ENCODE results near the gene PAK1. TPM values are rescaled to one million over a fixed set of nuclear protein-coding genes. Genes with fewer than 3 reads are reported as not detected.

Gene PAK1
- 12.3 and 65.9 TPM in 2 replicates for total RNA-seq

GRCh38 chr11:77473801-77474683 lies at the start of gene PAK1:
Gene PAK1, minus strand, starts transcription at chr11:77474094. Its CDS starts 81,574 bp downstream, at chr11:77392520.

GRCh38 chr11:77301510-77301909 lies 172.4 kb downstream of the PAK1 start, which contains the start of gene GDPD4:
Gene GDPD4, minus strand, starts transcription at chr11:77301686. Its CDS starts 16,549 bp downstream, at chr11:77285137.

Other genes with a start within 250 kb of the PAK1 start
- 0.44 TPM in 1 of 2 replicates, not detected in the other for gene GDPD4, start 172.4 kb downstream of the PAK1 start, total RNA-seq
- 0.88 and 1.0 TPM in 2 replicates for gene AQP11, start 115.9 kb upstream of the PAK1 start, total RNA-seq
- 83.9 and 152 TPM in 2 replicates for gene CLNS1A, start 163.7 kb upstream of the PAK1 start, total RNA-seq

Measured in placental pericyte (primary cell).